Activated T-helper 2 cell treated with anti-CD3 and anti-CD28 coated beads, Interferon-gamma antibody, Interleukin-2, Interleukin-4, amounts not matched to agents 10 μg/mL and 5 μg/mL and 100 μg/mL, durations not matched to agents 14 hours and 24 hours and 36 hours (primary cell): Measurements from ENCODE around the gene EXD1. TPM values are rescaled to one million over a fixed set of nuclear protein-coding genes. Genes with fewer than 3 reads are reported as not detected.
"Not testable (repeated sequence)": the region's sequence is repeated elsewhere in the genome, so short reads cannot be mapped to it uniquely, and the experiment has no call there.

ENCODE experiments used
- DNase-seq: peaks from one replicate; pipeline ENCODE4 v3.0.0; 2021; ENCODE audit warnings: low spot score
- H3K27ac Mint-ChIP-seq: one replicate; pipeline ENCODE4 v1.8.0; 2021; ENCODE audit warnings: mixed read lengths
- H3K27me3 Mint-ChIP-seq: one replicate; pipeline ENCODE4 v1.8.0; 2021; ENCODE audit warnings: low read depth, mixed read lengths
- H3K36me3 Mint-ChIP-seq: one replicate; pipeline ENCODE4 v1.8.0; 2021; ENCODE audit warnings: low read depth, mixed read lengths
- H3K4me1 Mint-ChIP-seq: one replicate; pipeline ENCODE4 v1.8.0; 2021; ENCODE audit warnings: low read depth, mixed read lengths
- H3K4me3 Mint-ChIP-seq: one replicate; pipeline ENCODE4 v1.8.0; 2021; ENCODE audit warnings: low read depth, mild to moderate bottlenecking, moderate library complexity, mixed read lengths
- H3K9me3 Mint-ChIP-seq: one replicate; pipeline ENCODE4 v1.8.0; 2021; ENCODE audit warnings: mixed read lengths
- intact Hi-C: fragments of 100-400 bp; cut with micrococcal nuclease; formaldehyde crosslinking; loops from one replicate; pipeline ENCODE4 v1.15.1; 2023
- total RNA-seq: library from RNA; stranded (reverse); gene quantifications from 2 replicates; pipeline ENCODE4 v1.2.3, GENCODE V29; 2022

Gene EXD1, protein sequence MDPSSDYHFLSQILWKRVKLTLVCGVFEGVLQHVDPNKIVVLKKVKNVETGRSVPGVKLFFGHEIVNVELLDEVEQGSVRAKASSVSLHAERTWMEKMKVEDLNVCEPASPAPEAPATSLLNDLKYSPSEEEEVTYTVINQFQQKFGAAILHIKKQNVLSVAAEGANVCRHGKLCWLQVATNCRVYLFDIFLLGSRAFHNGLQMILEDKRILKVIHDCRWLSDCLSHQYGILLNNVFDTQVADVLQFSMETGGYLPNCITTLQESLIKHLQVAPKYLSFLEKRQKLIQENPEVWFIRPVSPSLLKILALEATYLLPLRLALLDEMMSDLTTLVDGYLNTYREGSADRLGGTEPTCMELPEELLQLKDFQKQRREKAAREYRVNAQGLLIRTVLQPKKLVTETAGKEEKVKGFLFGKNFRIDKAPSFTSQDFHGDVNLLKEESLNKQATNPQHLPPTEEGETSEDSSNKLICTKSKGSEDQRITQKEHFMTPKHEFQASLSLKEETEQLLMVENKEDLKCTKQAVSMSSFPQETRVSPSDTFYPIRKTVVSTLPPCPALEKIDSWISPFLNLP
- not detected in 2 replicates for total RNA-seq

DNA sequence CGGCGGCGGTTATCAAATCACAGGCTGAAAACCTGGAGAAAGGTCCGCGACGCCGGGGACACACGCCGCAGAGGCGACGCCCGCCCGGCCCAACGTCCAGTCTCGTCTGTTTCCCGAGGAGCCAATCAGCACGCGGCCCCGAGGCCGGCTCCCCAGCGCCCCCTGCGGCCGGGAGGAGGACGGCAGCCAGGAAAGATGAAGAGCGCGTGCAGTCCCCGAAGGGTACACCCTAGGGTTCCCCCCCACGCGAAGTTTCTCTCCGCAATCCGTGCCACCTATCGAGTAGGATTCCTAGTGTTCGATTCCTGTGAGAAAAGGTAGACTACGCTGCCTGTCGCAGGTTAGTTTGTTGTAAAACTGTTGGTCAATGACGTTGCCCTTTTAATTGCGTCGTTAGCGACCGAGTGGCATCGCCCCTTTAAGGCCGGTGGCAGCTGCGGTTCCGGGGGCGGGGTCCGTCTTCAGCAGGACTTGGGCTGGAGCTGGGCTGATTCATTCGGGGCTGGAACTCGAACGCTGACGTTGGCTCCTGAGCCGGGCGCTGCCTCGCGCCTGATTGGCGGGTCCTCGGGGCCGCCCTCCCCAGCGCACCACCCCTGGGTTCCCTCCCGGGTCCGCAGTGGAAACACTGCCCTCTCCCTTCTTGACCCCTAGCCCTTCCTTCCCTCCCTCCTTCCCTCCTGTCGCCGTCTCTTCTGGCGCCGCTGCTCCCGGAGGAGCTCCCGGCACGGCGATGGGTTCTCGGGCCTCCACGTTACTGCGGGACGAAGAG, at the start of gene EXD1, which contains the start of gene CHP1:
Gene EXD1, minus strand, starts transcription at position 108 of the 772 bp plus-strand sequence. CDS start 4,182 bp downstream, outside the sequence.
Gene CHP1, plus strand, starts transcription at position 619 of the 772 bp plus-strand sequence. Its CDS starts 115 bp downstream, at position 734.
- Mint-ChIP-seq H3K27me3 (peaks cover 8% of the 10 kb centered on the region), H3K4me3 (peak within 1 kb of the TSS; percentile 87), H3K27ac (peak within 1 kb of the TSS; percentile 85), H3K9me3 (no peaks in the 10 kb centered on the region), H3K36me3 (no peaks in the 10 kb centered on the region), H3K4me1 (peaks cover 24% of the 10 kb centered on the region)
- peak; percentile 96 for DNase-seq
- intact Hi-C loops: loop anchor here (1.0 to 2.0 kb wide), 6 partner anchors 52 to 430 kb away; partner anchors contain the start of genes CHAC1, DNAJC17, MGA and NUSAP1

DNA sequence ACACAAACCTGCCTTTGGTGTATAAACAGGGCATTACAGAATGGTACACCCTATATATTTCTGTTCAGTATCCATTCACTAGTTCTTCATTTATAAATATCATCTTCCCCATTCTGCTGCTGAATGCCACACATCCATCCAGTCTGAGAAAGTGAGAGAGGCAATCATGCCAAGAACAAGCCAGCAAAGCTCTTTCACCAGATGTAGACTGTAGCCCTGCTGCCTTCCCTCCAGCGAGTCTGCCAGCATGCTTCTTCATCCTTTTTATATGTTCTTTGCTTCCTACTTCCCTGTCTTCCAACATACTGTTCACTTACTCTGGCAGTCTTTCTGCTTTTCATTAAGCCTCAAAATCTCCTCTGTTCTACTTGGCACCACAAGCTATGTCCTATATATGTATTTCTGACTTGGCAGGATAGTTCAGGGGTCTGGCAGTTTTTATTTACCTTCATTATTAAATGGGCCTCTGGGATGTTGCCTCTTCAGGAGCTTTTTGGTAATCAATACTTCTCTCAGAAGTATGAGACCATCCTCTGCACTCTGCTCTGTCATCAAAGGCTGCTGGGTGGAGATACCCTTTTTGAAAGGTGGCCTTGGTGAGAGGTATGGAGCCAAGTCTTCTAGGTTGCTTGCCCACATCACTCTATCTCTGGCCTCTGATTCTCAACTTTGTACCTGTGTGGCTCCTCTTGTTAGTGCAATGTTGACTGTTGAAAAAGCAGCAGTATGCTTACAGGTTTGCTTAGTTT, 49.2 kb upstream of the EXD1 start:
- Mint-ChIP-seq H3K4me1 (peaks cover 13% of the 10 kb centered on the region), H3K27me3 (no peaks in the 10 kb centered on the region), H3K36me3 (peaks cover 45% of the 10 kb centered on the region), H3K4me3 (no peak overlapping the region), H3K9me3 (no peaks in the 10 kb centered on the region), H3K27ac (no peak overlapping the region)
- intact Hi-C loops: no loop called here
- DNase-seq: no peak

DNA sequence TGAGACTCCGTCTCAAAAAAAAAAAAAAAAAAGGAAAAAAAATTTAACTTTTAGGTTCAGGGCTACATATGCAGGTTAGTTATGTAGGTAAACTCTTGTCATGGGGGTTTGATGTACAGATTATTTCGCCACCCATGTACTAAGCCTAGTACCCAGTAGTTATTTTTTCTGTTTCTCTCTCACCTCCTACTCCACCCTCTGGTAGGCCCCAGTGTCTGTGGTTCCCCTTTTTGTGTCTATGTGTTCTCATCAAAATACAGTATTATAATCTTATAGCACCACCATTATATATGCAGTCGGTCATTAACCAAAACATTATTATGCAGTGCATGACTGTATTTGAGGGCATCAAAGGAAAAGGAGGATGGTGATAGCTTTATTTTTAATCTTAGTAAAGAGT, 47.8 kb upstream of the EXD1 start:
- Mint-ChIP-seq H3K9me3 (no peaks in the 10 kb centered on the region), H3K4me1 (peaks cover 8% of the 10 kb centered on the region), H3K4me3 (no peak overlapping the region), H3K36me3 (peaks cover 43% of the 10 kb centered on the region), H3K27ac (no peak overlapping the region), H3K27me3 (no peaks in the 10 kb centered on the region)
- intact Hi-C loops: no loop called here
- DNase-seq: no peak

DNA sequence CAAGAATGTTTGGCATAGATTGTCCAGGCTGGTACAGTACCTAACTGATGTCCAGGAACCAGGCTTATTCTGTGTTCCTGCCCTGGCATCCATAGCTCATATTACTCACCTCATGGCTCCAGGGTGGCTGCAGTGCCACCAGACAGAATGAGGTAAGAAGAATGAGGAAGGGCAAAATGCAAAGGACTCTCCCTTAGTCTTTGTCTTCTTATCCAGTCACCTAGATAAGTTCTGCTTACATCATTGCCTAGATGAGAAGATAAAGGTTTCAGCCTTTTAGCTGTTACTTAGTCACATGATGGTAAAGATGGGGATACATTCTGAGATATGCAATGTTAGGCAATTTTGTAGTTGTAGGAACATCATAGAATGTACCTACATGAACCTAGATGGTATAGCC, 46.3 kb upstream of the EXD1 start:
- H3K27ac Mint-ChIP-seq: no peak overlapping the region
- H3K4me3 Mint-ChIP-seq: no peak overlapping the region
- H3K36me3 Mint-ChIP-seq: peaks cover 37% of the 10 kb centered on the region
- intact Hi-C loops: no loop called here
- H3K9me3 Mint-ChIP-seq: no peaks in the 10 kb centered on the region
- H3K27me3 Mint-ChIP-seq: no peaks in the 10 kb centered on the region
- DNase-seq: no peak
- no peaks in the 10 kb centered on the region for H3K4me1 Mint-ChIP-seq

DNA sequence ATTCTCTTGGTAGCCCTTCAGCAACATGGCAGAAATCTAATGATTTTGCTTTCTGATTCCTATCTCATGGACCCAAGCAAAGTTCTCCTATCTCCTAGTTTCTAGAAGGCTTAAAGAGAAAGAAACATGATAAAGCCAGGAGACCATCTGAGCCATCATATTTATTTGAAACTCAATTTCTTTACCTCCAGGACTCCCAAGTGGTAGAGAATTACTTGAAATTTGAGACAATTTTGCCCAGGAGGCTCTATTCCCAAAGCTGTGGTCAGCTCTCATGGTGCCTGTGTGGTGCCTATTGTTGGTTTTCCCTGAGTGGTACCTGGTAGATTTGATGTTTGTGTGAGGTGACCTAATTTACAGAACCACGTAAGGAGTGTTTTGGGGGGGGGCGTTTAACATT, 39.3 kb upstream of the EXD1 start:
- DNase-seq: no peak
- intact Hi-C loops: no loop called here
- H3K36me3 Mint-ChIP-seq: peaks cover 26% of the 10 kb centered on the region
- H3K4me3 Mint-ChIP-seq: no peak overlapping the region
- no peak overlapping the region for H3K27ac Mint-ChIP-seq
- H3K9me3 Mint-ChIP-seq: no peaks in the 10 kb centered on the region
- H3K27me3 Mint-ChIP-seq: no peaks in the 10 kb centered on the region
- H3K4me1 Mint-ChIP-seq: no peaks in the 10 kb centered on the region

DNA sequence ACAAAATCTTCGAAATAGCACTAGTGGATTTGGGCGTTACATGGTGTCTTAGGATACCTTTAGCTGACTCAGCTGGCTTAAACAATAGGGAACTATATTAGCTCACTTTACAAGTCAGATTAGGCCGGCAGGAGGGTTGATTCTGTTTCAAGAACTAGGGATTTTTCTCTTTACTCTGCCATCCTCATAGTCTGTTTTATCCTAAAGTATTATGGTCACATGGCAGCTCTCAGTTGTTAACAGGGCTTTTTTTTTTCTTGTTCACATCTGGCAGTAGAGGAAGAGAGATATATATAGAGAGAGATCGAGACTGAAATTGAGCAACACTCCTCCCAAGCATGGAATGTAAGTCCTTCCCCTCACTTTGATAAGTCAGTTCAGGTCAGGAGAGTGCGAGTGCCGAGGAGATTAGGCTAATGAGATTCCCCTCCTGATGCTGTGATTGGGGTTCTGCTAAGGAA, 33.4 kb upstream of the EXD1 start:
- Mint-ChIP-seq H3K4me3 (no peak overlapping the region), H3K9me3 (no peaks in the 10 kb centered on the region), H3K4me1 (no peaks in the 10 kb centered on the region), H3K27me3 (no peaks in the 10 kb centered on the region), H3K27ac (no peak overlapping the region), H3K36me3 (peaks cover 17% of the 10 kb centered on the region)
- intact Hi-C loops: no loop called here
- DNase-seq: no peak

DNA sequence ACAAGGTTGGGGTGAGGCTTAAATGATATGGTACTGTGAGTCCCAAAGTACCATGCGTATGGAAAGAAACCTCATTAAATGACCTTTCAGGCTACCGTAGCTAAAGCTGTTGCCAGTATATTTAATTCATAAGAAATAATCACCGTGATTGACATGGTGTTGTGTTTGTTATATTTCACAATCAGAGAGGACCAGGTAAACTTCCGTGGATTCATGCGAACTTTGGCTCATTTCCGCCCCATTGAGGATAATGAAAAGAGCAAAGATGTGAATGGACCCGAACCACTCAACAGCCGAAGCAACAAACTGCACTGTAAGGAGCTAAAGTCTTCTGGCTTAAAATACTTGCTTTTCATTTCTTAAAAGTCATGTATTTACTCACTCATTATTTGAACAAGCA, 32.0 kb upstream of the EXD1 start:
- no peak for DNase-seq
- H3K4me3 Mint-ChIP-seq: no peak overlapping the region
- no peaks in the 10 kb centered on the region for H3K27me3 Mint-ChIP-seq
- peaks cover 24% of the 10 kb centered on the region for H3K36me3 Mint-ChIP-seq
- intact Hi-C loops: no loop called here
- H3K27ac Mint-ChIP-seq: no peak overlapping the region
- H3K9me3 Mint-ChIP-seq: no peaks in the 10 kb centered on the region
- no peaks in the 10 kb centered on the region for H3K4me1 Mint-ChIP-seq

DNA sequence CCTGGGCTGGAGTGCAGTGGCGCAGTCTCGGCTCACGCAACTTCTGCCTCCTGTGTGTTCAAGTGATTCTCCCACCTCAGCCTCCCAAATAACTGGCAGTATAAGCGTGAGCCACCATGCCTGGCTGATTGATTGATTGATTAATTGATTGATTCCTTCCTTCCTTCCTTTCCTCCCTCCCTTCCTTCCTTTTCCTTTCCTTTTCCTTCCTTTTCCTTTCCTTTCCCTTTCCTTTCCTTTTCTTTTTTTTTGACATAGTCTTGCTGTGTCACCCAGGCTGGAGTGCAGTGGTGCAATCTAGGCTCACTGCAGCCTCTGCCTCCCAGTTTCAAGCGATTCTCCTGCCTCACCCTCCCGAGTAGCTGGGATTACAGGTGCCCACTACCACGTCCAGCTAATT, 30.4 kb upstream of the EXD1 start:
- H3K9me3 Mint-ChIP-seq, H3K4me3 Mint-ChIP-seq, intact Hi-C loops, H3K4me1 Mint-ChIP-seq, H3K27me3 Mint-ChIP-seq, H3K27ac Mint-ChIP-seq, DNase-seq: not testable (repeated sequence)
- peaks cover 17% of the 10 kb centered on the region for H3K36me3 Mint-ChIP-seq

DNA sequence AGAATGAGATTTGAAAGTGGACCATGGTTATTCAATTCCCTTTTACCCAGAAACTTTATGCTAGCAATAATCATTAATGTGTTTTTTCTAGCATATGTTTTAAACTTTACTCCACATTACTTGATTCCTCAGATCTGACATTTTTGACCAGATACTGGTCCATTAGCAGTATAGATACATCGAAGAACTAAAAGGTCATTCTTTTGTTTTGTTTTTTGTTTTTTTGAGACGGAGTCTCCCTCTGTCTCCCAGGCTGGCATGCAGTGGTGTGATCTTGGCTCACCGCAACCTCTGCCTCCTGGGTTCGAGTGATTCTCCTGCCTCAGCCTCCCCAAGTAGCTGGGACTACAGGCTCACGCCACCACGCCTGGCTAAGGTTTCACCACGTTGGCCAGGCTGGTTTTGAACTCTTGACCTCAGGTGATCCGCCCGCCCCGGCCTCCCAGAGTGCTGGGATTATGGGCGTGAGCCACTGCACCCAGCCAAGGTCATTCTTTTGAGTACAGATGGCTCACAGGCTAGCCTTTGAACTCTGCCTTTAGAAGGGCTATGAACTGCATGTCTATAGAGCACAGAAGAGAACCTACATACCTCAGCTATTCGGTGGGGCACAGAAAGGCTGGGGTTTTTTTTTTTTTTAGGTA, 29.1 kb upstream of the EXD1 start:
- H3K9me3 Mint-ChIP-seq: no peaks in the 10 kb centered on the region
- no peaks in the 10 kb centered on the region for H3K4me1 Mint-ChIP-seq
- H3K27me3 Mint-ChIP-seq: no peaks in the 10 kb centered on the region
- DNase-seq: no peak
- no peak overlapping the region for H3K4me3 Mint-ChIP-seq
- intact Hi-C loops: no loop called here
- peaks cover 14% of the 10 kb centered on the region for H3K36me3 Mint-ChIP-seq
- no peak overlapping the region for H3K27ac Mint-ChIP-seq

DNA sequence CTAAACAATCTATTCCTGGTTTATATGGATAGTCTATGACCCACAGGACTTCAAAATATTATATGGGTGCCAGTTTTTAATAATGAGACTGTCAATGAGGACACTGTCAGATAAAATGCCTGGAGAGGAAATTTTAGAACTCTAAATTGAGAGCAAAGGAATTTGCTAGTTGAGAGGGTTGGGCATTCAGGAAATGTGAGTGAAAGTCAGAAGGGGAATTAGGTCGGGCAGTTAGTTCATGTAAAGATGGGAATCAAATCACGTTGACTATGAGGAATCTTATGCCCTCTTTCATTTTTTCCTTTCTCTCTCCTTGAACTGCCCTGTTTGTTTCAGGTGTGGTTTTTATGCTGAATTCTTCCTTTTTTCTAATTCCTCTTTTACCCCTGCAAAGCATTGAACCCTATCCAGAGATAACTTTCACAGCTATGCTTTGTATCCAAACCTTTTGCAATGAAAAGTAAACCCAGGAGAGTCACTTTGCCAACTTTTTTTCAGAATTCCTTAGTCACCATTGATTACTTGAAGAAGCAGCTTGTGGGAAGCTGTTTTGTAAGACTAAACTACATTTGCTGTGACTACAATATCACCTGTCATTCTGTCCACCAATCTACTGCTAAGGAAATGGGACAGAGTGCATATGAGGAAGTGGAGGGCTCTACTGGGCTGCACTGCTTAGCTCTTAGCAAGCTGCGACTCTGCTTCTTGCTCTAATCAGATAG, 28.4 kb upstream of the EXD1 start:
- Mint-ChIP-seq H3K27me3 (no peaks in the 10 kb centered on the region), H3K4me1 (peaks cover 3% of the 10 kb centered on the region), H3K4me3 (no peak overlapping the region), H3K9me3 (no peaks in the 10 kb centered on the region), H3K27ac (no peak overlapping the region), H3K36me3 (peaks cover 18% of the 10 kb centered on the region)
- intact Hi-C loops: no loop called here
- no peak for DNase-seq

DNA sequence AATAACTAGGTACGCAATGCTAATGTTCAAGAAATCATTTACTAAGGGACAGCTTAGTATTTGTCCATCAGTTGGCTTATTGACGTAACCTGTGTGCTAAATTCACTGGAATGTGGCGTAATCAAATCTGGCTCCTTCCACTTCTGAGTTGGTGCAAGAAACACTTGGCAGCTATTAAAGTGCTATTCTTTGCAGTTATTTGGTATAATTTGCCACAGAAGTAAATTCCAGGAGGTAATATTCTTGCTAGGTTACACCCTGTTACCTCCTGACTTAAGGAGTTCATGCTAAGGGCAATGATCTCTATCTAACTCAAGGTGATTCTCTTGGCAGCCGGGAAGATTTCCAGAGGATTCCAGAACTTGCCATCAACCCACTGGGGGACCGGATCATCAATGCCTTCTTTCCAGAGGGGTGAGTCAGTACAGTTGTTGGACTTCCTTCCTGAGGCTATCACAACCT, 26.1 kb upstream of the EXD1 start:
- H3K4me1 Mint-ChIP-seq: peaks cover 3% of the 10 kb centered on the region
- H3K36me3 Mint-ChIP-seq: peaks cover 21% of the 10 kb centered on the region
- H3K27ac Mint-ChIP-seq: no peak overlapping the region
- H3K4me3 Mint-ChIP-seq: no peak overlapping the region
- no peak for DNase-seq
- H3K9me3 Mint-ChIP-seq: no peaks in the 10 kb centered on the region
- intact Hi-C loops: no loop called here
- no peaks in the 10 kb centered on the region for H3K27me3 Mint-ChIP-seq
